ENCODE data around the gene GALNT2.

DNA sequence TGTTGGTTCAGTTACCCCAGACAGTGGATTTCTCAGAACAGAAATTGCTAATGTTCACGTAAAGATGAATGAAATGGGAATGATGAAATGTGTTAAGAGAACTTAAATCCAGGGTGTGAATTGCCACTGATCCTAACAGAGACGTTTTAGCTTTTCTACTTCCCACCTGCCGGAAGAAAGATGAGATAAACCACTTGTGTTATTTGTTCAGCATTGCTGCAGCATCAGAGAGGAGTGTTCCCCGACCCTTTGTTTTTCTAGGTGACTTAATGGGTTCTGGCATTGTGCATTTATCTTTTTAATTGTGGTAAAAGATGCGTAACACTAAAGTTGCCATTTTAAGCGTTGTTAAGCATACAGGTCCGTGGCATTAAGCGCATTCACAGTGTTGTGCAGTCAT is 122.3 kb downstream of the GALNT2 start:
- TF ChIP-seq, protein P1, sequence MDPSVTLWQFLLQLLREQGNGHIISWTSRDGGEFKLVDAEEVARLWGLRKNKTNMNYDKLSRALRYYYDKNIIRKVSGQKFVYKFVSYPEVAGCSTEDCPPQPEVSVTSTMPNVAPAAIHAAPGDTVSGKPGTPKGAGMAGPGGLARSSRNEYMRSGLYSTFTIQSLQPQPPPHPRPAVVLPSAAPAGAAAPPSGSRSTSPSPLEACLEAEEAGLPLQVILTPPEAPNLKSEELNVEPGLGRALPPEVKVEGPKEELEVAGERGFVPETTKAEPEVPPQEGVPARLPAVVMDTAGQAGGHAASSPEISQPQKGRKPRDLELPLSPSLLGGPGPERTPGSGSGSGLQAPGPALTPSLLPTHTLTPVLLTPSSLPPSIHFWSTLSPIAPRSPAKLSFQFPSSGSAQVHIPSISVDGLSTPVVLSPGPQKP (IDR thresholded peaks at IDR 0.05; ENCODE audit: borderline replicate concordance, low read depth, low read length), result no peak
- TF ChIP-seq MAZ (IDR thresholded peaks at IDR 0.05; ENCODE audit: borderline replicate concordance, low read depth, low read length), result no peak
- TF ChIP-seq, protein P2, sequence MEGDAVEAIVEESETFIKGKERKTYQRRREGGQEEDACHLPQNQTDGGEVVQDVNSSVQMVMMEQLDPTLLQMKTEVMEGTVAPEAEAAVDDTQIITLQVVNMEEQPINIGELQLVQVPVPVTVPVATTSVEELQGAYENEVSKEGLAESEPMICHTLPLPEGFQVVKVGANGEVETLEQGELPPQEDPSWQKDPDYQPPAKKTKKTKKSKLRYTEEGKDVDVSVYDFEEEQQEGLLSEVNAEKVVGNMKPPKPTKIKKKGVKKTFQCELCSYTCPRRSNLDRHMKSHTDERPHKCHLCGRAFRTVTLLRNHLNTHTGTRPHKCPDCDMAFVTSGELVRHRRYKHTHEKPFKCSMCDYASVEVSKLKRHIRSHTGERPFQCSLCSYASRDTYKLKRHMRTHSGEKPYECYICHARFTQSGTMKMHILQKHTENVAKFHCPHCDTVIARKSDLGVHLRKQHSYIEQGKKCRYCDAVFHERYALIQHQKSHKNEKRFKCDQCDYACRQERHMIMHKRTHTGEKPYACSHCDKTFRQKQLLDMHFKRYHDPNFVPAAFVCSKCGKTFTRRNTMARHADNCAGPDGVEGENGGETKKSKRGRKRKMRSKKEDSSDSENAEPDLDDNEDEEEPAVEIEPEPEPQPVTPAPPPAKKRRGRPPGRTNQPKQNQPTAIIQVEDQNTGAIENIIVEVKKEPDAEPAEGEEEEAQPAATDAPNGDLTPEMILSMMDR (conservative IDR thresholded peaks at IDR 0.05; ENCODE audit: low read depth, low read length), result no peak
- no peak for TF ChIP-seq RFX5 (IDR thresholded peaks at IDR 0.05; ENCODE audit: low read depth, low read length)

All from IMR-90 (cell line).